HG03097 (cell line): Measurements from ENCODE around the gene CACNA2D3.

Experiments used
- ATAC-seq: cut with Tn5 transposase; IDR thresholded peaks from one replicate; pipeline ENCODE4 v1.9.1; 2021; ENCODE audit not compliant: unreplicated experiment, low FRiP score

CACNA2D3 gene

GRCh38 chr3:54321520-54321919, 199.2 kb downstream of the CACNA2D3 start:
- ATAC-seq, result no peak

GRCh38 chr3:54322354-54322753, 200.0 kb downstream of the CACNA2D3 start:
- ATAC-seq, result no peak

- no peak for ATAC-seq
Observed at GRCh38 chr3:54324103-54324502, 201.8 kb downstream of the CACNA2D3 start.

- ATAC-seq, result no peak
Observed at GRCh38 chr3:54326951-54327350, 204.6 kb downstream of the CACNA2D3 start.

- no peak for ATAC-seq
Observed at GRCh38 chr3:54331341-54331740, 209.0 kb downstream of the CACNA2D3 start.

GRCh38 chr3:54337846-54338245, 215.5 kb downstream of the CACNA2D3 start:
- ATAC-seq, result no peak

GRCh38 chr3:54339608-54340007, 217.3 kb downstream of the CACNA2D3 start:
- no peak for ATAC-seq

- ATAC-seq, result no peak
Observed at GRCh38 chr3:54341811-54342210, 219.5 kb downstream of the CACNA2D3 start.

GRCh38 chr3:54342676-54343075, 220.3 kb downstream of the CACNA2D3 start:
- no peak for ATAC-seq

- no peak for ATAC-seq
Observed at GRCh38 chr3:54343495-54343894, 221.1 kb downstream of the CACNA2D3 start.

- ATAC-seq, result no peak
Observed at GRCh38 chr3:54344601-54345231, 222.4 kb downstream of the CACNA2D3 start.

GRCh38 chr3:54345847-54346375, 223.6 kb downstream of the CACNA2D3 start:
- no peak for ATAC-seq

GRCh38 chr3:54347060-54347459, 224.7 kb downstream of the CACNA2D3 start:
- ATAC-seq, result no peak

- no peak for ATAC-seq
Observed at GRCh38 chr3:54347933-54348332, 225.6 kb downstream of the CACNA2D3 start.

- no peak for ATAC-seq
Observed at GRCh38 chr3:54349231-54349652, 226.9 kb downstream of the CACNA2D3 start.

- ATAC-seq, result no peak
Observed at GRCh38 chr3:54349691-54350090, 227.3 kb downstream of the CACNA2D3 start.

- no peak for ATAC-seq
Observed at GRCh38 chr3:54353546-54353945, 231.2 kb downstream of the CACNA2D3 start.

- no peak for ATAC-seq
Observed at GRCh38 chr3:54353946-54354345, 231.6 kb downstream of the CACNA2D3 start.

- no peak for ATAC-seq
Observed at GRCh38 chr3:54355800-54356199, 233.4 kb downstream of the CACNA2D3 start.

- no peak for ATAC-seq
Observed at GRCh38 chr3:54356261-54357045, 234.1 kb downstream of the CACNA2D3 start.

- no peak for ATAC-seq
Observed at GRCh38 chr3:54357301-54357700, 234.9 kb downstream of the CACNA2D3 start.

- no peak for ATAC-seq
Observed at GRCh38 chr3:54358316-54358715, 236.0 kb downstream of the CACNA2D3 start.
